GM19099 (cell line): ENCODE data around the gene ERAP2.

ENCODE experiments used
- POLR2A ChIP-seq: IDR thresholded peaks from 3 replicates; pipeline ENCODE4 v1.6.1; 2011; ENCODE audit warnings: low read depth; ENCODE audit not compliant: insufficient read length; ENCODE audit errors: extremely low read depth

The ERAP2 gene

DNA sequence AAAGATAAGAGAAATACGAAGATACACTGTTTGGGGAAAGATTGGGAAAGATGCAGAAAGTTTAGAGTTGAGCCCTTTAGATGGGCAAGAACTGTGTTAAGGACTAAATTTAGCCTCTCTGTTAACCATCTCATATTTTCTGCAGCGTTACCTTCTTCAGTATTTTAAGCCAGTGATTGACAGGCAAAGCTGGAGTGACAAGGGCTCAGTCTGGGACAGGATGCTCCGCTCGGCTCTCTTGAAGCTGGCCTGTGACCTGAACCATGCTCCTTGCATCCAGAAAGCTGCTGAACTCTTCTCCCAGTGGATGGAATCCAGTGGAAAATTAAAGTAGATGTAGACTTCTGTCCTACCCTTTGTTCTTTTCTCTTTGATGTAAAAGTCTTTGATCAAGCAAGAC, 33.1 kb downstream of the ERAP2 start:
- no peak for TF ChIP-seq POLR2A

- TF ChIP-seq POLR2A = no peak
These were observed 34.8 kb downstream of the ERAP2 start for GRCh38 chr5:96911139-96911538.

DNA sequence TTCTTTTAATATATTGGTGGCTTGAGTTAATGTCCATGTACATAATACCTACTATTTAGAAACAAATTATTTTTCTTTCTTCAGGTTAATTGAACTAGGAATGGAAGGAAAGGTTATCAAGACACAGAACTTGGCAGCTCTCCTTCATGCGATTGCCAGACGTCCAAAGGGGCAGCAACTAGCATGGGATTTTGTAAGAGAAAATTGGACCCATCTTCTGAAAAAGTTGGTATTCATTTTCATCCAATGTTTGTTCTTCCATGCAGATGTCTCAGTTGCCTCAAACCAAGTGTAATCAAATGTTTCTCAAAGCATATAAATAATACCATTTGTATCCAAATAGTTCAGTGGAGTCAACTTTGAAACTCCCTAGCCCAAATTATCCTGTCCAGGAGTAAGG, 36.9 kb downstream of the ERAP2 start:
- no peak for TF ChIP-seq POLR2A

DNA sequence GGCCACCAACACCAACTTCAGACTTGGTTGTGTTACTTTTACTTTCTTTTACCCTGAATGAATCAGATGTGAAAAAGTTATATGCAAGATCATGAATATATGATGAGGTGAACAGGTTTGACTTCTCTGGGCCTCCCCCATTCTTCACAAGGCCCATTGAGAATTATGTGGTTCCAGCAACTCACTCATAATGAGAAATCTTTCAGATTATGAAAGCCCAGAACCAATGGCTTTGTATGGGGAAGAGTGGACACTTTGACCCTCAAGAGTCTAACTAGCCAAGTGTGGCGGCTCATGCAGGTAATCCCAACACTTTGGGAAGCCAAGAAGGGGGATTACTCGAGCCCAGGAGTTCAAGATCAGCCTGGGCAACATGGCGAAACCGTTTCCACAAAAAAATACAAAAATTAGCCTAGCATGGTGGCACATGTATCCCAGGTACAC, 43.5 kb downstream of the ERAP2 start:
- no peak for TF ChIP-seq POLR2A

- no peak for TF ChIP-seq POLR2A
These were observed 44.5 kb downstream of the ERAP2 start for GRCh38 chr5:96920744-96921355.

DNA sequence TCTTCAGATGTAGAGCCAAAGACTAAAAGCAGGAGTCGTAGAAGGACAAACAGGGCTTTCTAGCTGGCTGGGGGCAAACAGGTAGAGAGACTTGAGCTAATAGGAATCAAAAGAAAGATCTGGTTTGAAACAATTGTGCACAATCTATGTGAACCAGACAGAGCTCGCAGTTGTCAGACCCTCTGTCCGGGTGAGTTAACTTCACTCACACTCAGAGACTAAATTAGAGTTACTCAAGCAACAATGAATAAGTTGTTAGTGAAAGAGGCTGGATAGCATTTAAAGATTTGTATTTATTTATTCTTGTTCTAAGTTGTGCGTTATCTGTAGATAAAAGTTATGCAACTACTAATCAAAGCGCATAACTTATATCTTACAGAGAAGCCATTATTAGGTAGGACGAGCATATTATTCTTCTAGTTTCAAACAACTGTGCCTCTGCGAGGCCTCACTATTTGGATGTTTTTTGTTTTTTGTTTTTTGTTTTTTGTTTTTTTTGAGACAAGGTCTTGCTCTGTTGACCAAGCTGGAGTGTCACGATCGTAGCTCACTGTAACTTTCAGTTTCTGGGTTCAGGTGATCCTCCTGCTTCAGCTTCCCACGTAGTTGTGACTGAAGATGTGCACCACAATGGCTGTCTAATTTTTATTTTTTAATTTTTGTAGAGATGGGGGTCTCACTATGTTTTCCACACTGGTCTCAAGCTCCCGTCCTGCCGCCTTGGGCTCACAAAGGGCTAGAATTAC, 46.4 kb downstream of the ERAP2 start:
- TF ChIP-seq POLR2A = no peak

- TF ChIP-seq POLR2A = no peak
These were observed 47.7 kb downstream of the ERAP2 start for GRCh38 chr5:96924016-96924443.

GRCh38 chr5:96926276-96926675, 50.0 kb downstream of the ERAP2 start:
- no peak for TF ChIP-seq POLR2A

DNA sequence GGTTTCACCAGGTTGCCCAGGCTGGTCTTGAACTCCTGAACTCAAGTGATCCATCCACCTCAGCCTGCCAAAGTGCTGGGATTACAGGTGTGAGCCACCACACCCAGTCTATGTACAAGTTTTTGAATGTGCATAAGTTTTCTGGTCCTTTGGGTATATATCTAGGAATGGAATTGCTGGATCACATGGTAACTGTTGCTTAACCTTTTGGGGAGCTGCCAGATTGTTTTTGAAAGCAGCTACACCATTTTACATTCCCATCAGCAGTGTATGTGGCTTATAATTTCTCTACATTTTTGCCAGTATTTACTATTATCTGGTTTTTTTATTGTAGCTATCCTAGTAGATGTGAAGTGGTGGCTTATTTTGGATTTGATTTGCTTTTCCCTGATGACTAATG, 50.7 kb downstream of the ERAP2 start:
- TF ChIP-seq POLR2A = no peak

DNA sequence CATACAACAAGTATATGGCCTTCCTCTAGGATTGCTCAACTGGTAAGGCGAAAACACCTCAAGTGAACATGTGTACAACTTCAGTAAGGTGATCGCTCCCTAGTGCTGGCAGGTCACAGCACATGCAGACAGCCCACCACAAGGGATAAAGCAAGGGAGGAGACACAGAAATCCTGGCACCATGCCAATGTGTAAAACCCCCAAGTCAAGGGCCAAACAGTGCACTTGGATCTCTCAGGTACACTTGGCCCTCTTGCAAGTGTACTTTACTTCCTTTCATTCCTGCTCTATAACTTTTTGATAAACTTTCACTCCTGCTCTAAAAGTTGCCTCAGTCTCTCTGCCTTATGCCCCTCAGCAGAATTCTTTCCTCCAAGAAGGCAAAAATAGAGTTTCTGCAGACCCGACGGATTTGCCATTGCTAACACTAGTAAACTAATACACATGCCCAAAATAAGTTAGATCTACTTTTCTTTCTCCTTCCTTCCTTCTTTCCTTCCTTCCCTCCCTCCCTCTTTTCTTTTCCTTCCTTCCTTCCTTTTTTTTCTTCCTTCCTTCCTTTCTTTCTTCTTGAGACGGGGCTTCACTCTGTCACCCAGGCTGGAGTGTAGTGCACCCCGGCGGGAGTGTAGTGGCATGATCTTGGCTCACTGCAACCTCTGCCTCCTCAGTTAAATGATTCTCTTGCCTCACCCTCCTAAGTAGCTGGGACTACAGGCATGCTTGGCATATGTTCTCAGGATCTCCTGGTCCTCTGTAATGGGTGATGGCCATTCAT, 52.8 kb downstream of the ERAP2 start:
- TF ChIP-seq POLR2A = no peak

DNA sequence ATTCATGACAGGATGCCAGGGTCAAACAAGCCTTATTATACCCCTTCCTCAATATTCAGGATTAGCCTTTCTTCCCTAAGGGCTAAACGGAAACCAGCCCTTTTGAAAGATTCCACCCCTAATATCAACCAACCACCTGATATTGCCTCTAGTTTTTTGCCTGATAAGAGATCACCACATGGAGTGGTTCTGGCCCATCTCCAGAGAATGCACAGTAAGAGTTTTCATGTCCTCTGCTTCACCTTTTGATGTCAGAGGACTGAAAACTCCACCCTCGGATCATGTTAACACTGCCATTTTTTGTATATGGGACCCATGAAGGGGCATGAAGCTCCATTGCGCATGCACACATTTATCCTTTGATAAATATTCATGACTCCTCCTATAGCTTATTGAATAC, 53.8 kb downstream of the ERAP2 start:
- no peak for TF ChIP-seq POLR2A

DNA sequence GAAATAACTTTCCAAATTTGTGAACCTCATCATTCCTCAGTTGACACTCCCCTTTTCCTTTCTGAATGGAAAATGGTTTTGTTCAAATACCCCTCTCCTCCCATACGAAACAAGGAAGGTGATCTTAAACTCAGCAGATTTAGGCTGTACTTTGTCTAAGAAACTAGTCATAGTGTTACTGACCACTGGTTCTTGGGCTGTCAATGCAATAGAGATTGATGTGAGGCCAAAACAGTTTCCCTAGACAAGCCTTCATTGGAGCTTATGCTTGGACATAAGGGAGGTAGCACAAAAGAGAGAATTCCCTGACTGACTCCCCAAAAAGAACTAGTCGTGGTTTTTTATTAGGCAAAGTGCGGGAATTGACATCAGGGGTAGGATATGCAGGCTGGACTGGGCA, 54.3 kb downstream of the ERAP2 start:
- TF ChIP-seq POLR2A = no peak

DNA sequence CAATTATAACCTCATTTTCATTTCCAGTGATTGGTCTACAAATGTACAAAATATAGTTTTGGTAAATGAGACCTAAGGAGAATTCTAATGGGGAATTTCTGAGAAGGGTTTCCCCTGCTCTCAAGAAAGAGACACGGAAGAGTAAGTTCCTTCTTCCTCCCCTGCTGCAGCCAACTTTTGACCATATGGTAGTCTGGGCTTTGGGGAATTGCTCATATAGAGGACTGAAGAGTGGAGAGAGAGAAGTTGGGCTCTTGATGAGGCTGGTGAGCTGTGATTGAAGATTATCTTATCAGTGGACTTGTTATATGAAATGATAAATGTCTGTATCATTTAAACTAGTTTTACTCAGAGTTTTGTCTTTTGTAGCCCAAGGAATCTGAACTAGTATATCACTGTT, 55.3 kb downstream of the ERAP2 start:
- peak; percentile 47 for TF ChIP-seq POLR2A

DNA sequence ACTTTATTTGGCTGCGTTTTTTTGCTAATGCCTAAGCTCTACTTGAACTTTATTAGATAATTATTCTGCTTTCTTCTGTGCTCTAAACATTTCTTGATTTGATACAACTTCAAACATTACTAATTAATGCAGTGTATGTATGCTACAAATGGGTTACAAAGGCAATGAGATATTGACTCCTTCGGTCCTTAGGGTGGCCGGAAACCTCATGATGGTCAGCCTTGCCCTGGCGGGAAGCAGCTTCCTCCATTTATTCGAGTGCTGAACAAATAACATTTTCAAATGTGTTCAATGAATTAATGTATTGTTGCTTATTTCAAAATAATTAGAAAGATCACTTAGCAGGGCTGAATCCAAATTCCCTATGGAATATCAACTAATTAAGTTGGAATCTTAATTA, 55.7 kb downstream of the ERAP2 start:
- no peak for TF ChIP-seq POLR2A

DNA sequence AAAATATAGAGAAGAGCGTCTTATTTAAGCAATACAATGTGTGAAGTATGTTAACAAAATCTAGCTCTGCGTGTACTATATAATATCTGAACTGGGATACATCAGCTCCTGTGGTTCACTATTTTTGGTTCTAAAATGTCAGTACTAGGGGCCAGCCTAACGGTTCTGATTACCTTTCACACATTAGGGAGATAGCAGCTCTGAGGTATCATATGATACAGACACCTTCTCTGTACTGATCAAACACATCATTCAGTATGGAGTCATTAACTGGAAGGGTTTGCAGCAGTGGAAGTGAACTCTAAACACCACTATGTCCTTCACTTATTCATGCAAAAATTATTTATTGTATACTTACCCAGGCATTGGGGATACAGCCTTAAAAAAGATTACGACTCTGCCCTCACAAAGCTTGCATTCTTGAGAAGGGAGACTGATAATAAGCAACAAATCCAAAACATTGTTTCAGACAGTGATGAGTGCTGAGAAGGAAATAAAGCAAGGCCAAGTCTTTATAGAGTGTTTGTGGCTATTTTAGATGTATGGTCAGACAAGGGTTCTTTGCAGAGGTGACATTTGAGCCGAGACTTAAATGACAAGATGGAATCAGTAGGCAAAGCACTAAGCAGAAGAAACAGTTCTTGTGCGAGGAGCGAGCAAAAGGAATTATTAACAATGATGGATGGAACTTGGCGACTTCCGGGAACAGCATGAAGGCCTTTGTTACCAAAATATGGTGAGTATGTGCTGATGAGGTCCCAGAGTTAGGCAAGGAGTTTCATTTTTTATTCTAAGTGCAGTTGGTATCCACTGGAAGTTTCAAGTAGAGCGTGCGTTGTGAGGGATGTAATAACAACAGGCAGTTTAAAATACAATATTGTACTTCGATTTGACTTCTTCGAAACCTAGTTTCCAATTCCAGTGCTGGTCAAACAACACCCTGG, 57.7 kb downstream of the ERAP2 start:
- no peak for TF ChIP-seq POLR2A
